SHP77 treated with DMSO at 0.1 percent for 48 hours (cell line): ENCODE measurements around the gene RALGPS1.

Source experiments
- DNase-seq: peaks from one replicate; lab custom pipeline; 2025; lab: John Stamatoyannopoulos, UW

RALGPS1 gene

DNA sequence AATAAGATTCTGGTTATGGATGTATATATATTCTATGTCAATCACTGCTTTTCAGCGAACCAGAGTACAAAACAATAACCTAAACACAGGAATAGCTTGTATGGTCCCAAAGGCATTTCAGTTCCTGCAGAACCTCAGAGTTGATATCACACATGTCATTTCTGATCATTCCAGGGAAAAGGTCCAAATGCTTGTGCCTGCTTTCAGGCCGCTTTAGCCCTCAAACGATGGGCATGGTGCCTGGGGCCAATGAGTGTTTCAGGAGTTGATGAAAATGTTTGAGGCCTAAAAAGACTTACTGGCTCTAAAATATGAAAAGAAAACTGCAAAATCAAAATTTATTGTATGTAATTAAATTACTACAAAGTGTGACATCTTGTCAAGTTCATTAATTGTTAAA, 185.1 kb downstream of the RALGPS1 start:
- DNase-seq = no peak

DNA sequence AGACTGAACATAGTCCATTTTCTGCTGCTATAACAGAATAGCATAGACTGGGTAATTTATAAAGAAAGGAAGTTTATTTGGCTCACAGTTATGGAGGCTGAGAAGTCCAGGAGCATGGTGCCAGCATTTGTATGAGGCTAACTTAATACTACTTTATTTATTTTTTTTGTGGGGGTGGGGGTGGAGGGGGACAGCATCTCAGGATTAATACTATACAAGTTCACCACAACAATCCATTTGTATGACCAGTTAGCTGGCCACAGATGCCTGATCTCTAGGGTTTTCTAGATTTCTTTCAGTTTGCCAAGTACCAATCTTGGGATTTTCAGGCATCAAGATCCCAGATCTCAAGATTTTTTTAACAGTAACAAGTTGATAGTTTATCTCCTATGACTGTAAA, 187.6 kb downstream of the RALGPS1 start:
- DNase-seq = no peak

DNA sequence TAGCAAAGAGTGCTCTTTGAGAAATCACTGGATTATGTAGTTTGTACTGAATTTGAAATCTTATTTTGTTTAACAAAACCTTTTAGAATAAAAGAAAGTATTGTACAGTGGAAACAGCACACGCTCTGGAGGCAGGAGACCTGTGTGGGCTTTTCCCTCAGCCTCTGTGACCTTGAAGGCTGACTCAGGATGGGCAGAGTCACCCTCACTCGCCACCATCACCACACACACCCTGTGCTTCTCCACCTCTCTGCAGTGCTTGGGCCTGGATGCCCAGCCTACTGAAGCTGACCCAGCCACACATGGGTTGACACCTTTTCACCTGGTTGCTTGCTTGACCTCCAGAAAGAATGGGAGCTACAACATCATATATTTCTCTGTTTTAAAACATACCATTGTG, 188.2 kb downstream of the RALGPS1 start:
- no peak for DNase-seq

DNA sequence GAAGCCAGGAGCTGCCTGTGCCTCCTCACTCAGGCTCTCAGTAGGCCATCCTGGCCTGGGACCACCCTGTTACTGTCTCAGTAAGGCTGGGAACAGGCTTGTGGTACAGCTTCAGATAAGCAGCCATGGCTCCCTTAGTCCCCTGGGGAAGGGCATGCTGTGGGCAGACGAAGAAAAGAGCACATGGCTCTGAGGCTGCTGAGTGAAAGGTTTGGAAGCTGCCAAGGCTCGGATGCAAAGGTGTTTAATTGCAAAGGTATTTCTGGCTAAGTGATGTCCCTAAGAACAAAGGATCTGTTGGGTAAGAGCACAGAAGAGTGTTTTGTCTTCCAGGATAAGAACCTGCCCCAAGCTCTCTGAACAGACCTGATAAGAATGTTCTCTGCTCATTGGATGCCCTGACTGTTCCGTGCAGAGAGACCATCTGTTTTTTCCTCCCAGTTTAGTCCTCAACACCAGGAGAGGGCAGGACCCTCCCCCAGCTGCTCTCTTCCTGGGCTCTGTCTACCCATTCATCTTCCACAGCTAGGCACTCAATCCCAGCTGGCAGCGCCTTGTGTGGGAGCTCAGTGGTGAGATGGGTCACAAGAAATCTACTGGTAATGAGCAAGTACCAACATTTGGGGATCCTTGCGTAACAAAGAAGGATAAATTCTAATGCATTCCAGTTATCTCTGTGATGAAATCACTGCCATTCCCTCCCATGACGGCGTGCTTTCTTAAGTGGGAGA, 190.2 kb downstream of the RALGPS1 start:
- no peak for DNase-seq

DNA sequence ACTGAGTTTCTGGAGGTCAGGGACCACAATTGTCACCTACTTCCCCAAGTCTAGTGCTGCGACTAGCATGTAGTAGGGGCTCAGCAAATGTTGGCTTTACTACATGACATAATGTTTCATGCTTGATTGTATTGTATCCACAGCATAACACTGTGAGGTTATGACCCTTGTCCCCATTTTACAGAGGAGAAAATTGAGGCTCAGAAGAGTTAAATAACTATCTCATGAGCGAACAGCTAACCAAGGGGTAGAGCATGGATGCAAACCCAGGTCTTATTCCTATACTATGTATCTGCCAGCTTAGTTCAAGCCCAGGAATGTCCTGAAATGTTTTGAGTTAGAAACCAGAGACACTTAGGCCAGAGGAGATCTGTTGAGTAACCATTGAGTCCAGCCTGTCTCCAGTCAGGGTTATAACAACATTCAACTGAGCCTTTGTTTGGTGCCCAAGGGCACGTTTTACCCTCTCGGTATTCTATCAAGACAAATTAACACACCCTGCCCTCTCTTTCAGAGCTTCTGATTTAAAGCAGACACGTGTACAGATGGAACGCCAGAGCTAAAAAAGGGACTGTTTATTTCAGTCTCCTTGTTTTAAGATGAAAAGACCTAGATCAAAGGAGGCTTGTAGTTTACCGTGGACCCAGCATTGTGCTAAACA, 191.4 kb downstream of the RALGPS1 start:
- no peak for DNase-seq

DNA sequence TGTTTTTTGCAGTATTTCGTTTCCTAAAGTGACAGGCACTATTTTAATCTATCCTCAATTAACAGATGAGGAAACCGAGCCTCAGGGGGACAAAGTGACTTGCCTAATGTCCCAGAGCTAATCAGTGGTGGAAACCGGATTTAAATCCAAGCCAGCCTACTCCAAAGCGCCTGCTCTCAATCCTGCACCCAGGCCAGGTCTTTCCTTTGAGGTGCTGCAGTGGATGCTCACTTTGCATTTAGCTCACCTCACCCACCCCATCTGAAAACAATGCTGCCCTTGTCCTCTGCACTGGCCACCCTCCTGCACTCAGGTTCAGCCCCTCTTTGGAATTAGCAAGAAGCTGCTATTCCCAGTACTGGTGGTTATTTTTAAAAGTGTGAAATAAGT, 191.9 kb downstream of the RALGPS1 start:
- DNase-seq = no peak

DNA sequence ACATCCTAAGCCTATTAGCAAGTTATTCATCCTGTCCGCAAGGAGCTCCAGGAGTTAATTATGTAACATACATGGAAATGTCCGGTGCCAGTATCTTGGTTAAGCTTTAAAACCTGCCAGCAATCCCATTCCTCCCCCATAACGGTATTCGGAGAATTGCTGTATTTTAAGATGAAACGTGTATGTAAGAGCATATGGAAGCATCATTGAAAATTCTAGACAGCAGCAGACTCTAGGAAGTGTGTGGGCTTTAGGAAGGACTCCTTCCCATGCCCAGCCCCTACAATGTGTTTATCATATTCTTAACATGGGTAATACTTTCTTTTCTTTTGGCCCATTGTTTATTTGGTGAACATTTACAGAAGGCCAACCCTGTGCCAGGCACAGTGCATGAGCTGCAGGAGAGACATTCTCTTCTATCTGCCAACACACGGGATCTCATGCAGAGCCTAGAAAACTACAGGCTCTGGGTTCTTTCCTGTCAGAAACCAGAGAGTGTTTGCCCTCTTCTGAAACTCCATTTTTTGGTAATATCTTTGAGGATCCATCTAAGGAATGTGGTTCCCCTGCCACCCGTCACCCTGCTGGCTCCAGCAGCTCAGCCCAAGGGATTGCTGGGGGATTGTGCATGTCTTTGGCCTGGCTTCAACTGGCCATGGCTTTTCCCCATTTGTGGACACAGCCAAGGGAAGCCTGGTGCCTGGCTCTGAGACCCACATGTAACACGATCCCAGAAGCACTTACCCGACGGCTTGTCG, 192.8 kb downstream of the RALGPS1 start:
- no peak for DNase-seq

DNA sequence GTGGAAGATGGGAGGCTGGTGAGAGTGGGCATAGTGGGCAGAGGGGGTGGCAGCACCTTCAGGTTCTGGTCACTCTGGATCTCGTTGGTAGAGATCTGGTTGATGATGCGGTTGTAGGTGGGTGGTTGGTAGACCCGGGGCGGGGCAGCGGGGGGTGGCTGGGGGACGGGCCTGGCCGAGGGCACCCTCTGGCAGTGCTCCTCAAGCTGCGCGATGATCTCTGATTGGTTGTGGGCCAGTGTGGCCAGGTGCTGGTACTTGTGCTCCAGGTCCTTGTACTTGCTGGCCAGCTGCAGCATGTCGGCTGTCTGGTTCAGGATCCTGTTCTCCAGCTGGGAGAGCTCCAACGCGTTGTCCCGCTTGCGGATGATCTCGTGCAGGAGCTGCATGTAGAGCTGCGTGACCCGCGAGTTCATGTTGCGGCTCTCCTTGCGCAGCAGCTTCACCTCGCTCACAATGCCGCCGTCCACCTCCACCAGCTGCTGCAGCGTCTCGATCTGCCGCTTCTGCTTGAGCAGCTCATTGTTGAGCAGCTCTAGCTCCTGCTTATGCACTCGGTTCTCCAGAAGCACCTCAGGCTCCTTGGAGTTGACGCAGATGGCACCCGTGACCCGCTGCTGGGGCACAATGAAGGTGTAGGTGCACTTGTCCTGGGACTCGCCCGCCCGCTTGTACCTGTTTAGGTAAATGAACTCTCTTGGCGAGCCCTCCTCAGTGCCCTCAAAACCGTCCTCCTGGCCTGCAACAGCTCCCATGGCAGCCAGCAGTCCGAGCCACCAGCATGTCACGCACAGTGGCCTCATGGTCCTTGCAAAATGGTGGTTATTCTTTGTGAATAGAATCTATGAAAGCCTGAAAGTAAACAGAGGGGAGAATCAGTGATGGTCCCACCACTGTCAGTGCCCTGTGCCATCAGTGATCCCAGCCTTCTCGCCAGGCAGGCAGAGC, 193.6 kb downstream of the RALGPS1 start:
- DNase-seq = no peak

DNA sequence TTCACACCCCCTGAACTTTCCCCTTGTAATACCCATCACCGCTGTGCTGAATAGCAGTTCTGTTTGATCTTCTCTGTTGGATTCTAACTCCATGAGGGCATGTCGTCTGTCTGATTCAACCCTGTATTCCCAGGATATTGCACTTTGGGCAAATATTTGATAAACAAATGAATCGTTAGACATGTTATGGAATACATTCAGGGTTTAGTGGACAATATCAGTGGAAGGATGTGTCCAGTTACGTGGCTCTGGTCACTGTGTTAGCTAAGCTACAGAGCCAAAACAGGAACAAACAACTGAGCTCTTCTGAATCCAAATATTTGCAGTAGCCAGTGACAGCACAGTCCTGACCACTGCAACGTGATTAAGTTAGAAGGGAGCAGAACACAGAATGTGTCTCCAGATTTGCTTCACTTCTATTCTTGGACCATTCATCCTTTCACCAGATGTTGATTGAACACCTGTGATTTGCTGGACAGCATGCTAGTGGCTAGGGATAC, 194.7 kb downstream of the RALGPS1 start:
- DNase-seq = no peak

DNA sequence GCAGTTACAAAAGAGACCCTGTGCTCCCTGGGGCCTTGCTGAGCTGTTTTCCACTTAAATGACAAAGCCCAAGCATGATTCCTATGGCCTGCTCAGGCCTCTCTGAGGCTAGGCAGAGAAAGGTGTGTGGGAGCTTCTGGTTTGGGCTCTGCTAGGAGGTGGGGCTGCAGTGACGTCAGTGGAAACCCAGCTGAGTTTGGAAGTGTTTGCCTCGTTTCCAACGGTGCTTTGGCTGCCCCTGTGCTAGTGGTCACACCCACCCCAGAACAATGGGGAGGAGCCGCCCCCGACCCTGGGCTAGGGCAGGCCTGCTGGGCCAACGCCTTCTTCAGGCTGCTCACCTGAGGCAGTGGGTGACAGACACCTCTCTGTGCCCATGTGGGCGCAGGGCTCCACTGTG, 197.5 kb downstream of the RALGPS1 start:
- no peak for DNase-seq

DNA sequence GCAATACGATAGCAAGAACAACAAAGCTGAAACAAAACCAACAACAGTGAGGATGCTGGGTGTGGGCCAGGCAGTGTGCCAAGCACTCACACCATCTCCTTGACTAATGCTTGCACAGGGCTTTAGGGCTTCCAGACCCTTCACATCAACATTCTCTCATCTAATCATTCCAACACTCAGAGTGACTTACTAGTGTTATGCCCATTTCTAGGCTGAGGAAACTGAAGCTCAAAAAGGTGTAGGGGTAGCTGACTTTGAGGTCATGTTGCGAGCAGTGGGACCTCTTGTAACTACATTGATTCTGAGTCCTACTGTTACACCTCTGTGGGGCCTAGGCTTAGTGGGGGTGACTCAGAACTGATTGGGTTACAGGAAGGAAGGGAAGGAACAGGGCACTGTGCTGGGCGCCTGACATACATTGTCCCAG, 198.2 kb downstream of the RALGPS1 start:
- no peak for DNase-seq

DNA sequence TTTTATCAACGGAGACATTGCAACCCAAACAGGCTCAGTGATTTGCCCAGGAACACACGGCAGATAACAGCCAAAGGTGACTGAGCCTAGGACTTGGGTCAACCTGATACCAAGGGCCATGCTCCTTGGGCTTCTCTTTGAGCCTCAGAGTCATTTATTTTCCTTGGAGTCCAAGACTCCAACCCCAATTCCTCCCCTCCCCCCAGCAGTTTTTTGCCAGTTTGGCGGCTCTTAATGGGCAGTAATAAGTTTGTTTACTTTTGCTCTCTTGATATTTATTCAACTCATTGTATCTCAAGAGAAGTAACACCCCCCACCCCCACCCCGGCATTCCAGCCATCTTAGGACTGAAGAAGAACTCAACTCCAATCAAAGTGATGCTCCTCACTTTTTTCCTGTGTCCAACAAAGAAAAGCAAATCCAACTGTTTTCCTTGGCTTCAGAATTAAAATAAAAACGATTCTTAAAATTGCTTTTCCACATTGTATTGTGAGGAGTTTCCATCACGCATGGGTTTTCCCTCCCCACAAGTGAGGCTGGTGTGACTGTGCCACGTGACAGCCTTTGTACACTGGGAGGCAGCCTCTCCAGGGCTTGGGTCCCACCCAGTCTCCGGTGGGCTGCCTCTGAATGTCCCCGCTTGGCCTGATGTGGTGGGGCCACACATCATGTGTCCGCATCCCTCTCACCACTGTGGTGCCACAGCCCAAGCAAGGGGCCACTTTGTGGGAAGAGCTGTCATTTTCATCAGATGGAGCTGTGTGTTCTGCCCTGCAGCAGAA, 198.8 kb downstream of the RALGPS1 start:
- no peak for DNase-seq

DNA sequence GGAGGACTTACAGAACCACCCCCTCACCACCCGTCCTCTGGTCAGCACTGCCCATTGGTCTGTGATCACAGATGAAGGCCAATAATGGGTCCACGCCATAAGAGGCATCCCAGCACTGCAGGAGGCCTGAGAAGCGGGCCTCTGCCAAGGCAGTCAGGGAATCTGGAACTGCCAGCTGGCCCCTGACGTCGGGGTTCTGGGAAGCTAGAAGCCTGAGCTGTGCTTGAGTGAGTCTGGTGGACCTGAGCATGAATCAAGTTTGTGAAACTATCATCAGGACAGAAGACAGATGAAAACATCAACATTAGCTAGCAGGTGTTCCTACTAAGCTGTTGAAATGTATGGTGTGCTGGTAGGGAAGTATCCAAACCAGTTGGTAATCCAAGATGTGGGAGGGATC, 200.0 kb downstream of the RALGPS1 start:
- no peak for DNase-seq

DNA sequence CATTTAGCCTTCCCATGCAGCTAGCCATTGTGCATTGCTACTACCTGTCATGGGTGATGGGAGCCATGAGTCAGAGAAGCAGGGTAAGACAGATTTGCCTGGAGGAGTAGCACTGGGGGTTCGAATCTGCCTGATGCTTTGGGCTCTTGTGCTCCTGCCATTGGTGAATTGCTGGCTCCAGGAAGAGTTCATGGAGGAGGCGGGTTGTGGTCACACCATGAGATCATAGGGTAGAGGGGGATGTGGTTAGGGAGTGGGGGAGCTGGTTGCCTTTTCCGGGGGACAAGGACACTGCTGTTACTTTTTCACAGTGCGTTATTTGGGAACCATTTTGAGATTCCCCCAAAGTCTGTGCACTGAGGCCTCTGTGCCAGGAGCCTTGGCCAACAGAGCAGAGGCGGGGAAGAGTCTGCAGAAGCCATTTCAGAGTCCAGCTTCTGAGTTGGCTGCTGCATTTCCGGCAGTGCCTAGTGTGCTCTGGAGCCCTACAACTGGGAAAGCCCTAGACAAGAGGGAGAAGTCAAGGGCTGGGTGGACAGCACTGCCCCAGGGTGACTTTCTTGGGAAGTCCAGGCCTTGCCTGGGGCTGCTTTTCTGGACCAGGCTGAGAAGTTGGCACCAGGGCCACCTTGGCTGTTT, 201.6 kb downstream of the RALGPS1 start:
- DNase-seq = no peak

DNA sequence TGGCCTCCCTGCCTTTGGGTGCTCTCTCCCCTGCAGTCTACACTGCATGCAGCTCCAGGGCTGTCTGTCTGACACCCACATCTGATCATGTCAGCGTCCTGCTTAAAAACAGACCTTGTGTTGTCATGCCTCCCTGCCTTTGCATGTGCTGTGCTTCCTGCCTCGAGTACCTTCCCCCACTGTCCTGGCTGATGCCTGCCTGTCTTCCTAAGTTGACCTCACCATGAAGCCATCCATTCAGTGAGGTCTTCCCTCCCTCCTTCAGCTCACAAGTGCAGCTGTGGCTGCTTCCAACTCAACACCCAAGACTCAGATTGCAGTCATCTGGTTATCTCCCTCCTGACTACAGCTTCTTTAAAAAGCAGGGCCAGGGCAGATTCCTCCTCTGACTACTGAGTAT, 202.4 kb downstream of the RALGPS1 start:
- DNase-seq = no peak

DNA sequence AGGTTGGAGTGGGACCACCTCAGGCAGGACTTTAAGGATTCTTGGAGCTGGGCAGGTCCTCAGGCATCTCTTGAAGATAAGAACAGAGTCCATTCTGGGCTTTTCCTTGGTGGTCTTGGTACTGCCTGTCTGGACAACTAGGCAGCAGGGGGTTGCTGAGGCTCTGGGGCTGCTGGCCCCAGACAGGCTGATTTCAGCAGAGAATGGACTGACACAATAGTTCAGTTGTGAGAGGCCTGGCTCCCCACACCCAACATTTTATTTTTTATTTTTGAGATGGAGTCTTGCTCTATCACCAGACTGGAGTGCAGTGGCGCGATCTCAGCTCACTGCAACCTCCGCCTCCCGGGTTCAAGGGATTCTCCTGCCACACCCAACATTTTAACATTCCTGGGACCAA, 203.2 kb downstream of the RALGPS1 start:
- DNase-seq = no peak

DNA sequence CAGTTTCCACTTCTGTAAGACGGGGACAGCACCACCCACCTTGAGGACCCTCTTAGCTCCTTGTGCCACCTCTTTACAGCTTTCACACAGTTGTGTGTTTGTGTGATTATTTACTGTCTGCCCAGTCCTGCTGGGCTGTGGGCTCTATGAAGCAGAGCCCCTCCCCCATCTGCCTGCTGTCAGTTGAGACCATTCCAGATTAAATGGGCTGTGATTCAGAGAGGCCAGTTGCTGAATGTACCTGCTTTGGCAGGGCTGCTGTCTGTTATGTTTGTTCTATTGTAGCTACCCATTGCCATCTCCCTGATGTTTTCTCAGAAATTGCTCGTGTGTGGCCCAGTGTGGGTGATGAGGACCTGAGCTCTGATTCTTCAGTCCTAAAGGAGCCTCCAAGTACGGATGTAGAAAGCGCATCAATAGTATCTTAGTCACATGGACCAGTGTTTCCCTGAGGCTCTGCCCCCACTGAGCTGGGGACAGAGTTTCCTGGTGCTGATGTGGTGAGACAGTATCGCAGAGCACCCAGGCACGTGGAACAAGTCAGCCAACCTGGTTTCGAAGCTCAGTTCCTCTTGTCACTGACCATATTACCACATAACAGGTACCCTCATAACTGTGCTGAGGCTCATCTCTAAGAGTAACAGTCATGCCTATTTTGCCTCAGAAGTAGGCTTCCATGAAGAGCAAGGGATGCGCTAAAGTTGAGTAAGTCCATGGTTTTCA, 204.2 kb downstream of the RALGPS1 start:
- DNase-seq = no peak

DNA sequence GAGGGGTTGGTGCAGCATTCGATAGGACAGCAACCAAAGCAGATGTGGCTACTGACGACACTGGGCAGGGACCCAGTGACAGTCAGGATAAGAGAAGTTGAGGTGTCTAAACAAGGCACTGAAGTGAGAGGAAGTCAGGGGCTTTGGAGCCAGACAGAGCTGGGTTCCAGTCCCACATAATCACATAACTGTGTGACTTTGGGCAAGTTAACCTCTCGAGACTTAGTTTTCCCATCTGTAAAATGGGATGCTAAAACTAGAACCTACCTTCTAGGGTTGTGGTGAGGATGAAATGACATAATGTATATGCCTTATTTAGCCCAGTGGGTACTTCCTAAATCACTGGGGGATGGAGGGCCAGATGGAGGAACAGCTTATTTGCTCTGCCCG, 204.7 kb downstream of the RALGPS1 start:
- DNase-seq = no peak

DNA sequence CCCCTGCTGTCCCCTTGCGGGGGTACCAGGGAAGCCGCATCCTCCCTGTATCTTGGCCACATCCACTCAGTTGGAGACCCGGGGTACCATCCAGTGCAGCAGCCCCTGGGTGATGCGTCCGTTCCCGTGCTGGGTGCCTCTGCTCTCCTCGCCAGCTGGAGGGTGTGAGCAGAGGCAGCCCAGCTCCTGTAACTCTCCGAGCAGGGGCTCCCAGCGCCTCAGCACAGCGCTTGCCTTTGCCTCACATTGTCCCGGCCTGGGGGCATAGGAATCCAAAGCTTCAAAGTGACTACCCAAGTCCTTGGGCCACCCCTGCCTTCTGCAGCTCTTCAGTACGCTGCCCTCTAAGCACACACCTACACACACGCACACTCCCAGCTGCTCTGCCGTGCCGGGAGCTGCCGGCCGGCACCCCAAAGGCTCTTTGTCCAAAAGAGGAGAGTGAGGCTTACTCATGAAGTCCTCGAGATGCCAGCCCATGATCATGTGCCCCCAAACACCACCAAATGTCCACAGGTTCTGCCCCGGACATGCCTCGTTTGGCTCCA, 207.1 kb downstream of the RALGPS1 start:
- DNase-seq = no peak
